ENCODE data around the gene PHPT1. TPM values are rescaled to one million over a fixed set of nuclear protein-coding genes. Genes with fewer than 3 reads are reported as not detected.

PHPT1 gene
- total and polyA plus RNA-seq, 2 of the 8 experiments (the other 6 are each of a cell fraction or from before 2014, with no cell fraction given): 109 to 226 TPM

DNA sequence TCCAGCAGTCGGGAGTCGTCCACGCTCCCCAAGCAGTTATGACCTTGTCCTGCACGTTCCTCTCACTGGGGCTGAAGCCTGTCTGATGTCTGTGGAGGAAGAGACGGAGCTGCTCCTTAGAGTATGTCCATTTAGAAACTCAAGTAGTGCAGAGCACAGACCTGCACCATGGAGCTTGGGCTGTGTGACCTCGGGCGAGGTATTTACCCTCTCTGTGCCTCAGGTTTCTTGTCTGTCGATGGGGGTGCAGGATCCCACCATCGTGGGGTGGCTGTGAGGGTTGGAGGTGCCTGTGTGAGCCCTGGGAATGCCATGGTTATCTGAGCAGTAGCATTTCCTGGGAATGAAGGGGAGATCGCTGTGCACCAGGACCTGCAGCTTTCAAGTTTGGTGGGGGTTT is 51.3 kb downstream of the PHPT1 start:
- H4K20me1 ChIP-seq (replicated peaks in 1 of 2; ENCODE audit: control insufficient read depth in 1 of 2, insufficient read depth in 2 of 2, low read length in 2 of 2): peaks cover 6 to 21% of the 10 kb centered on the region in 2 experiments
- no peak overlapping the region for H3K4ac ChIP-seq (replicated peaks; ENCODE audit: insufficient read length, low read depth, low read length)
- H3K4me3 ChIP-seq (ENCODE audit: extremely low read depth in 1 of 4, insufficient read depth in 2 of 4, low read depth in 3 of 4, low read length in 4 of 4): no peak overlapping the region
- peaks cover 8% of the 10 kb centered on the region; the same call in 1 of the 2 replicates for H3K79me1 ChIP-seq (ENCODE audit: low read depth, low read length)
- H3K18ac ChIP-seq (ENCODE audit: extremely low read depth, low read length): no peak overlapping the region
- no peak overlapping the region for H3K56ac ChIP-seq (replicated peaks; ENCODE audit: insufficient read length, low read depth, low read length)
- ChIA-PET CTCF (ENCODE audit: partially characterized antibody) (interaction anchor here (0.9 to 1.5 kb wide), 2 partner anchors 26 to 59 kb away, joined by 3 to 4 read pairs; partner anchors contain the start of gene AJM1), POLR2A (ENCODE audit: partially characterized antibody) (no interaction called here)
- FAIRE-seq (no peak), DNase-seq (ENCODE audit: low read depth in 1 of 2, low spot score in 2 of 2) (no peak)
- no peaks in the 10 kb centered on the region; a peak in 1 of 7 replicates for H3K4me1 ChIP-seq (replicated peaks in 1 of 4; ENCODE audit: control insufficient read depth in 3 of 4, insufficient read depth in 4 of 4, low read length in 3 of 4)
- no peak overlapping the region for H3K23ac ChIP-seq (ENCODE audit: insufficient read length)
- H3K27me3 ChIP-seq (replicated peaks in 1 of 4; ENCODE audit: control insufficient read depth in 3 of 4, extremely low read depth in 1 of 4, insufficient read depth in 3 of 4, low read length in 3 of 4): no peaks in the 10 kb centered on the region
- H4K5ac ChIP-seq (ENCODE audit: insufficient read length, low read depth, low read length): no peak overlapping the region
- no peaks in the 10 kb centered on the region for H3K23me2 ChIP-seq (ENCODE audit: low read depth, low read length)
- no peak overlapping the region for H2BK20ac ChIP-seq (ENCODE audit: low read length)
- no peak overlapping the region for H2AFZ ChIP-seq (ENCODE audit: low read length)
- H2AK5ac ChIP-seq (ENCODE audit: low read depth, low read length): no peak overlapping the region
- H3K79me2 ChIP-seq (ENCODE audit: control insufficient read depth in 1 of 2, insufficient read depth in 2 of 2, low read length in 2 of 2): peaks cover 0 to 17% of the 10 kb centered on the region in 2 experiments; a peak in 2 of 4 replicates
- no peak overlapping the region for H3K27ac ChIP-seq (ENCODE audit: low read depth, low read length)
- no peak for TF ChIP-seq CHD2 (IDR thresholded peaks at IDR 0.05; ENCODE audit: low read length)
- TF ChIP-seq CREB1 (IDR thresholded peaks at IDR 0.05): no peak
- TF ChIP-seq, protein P1, sequence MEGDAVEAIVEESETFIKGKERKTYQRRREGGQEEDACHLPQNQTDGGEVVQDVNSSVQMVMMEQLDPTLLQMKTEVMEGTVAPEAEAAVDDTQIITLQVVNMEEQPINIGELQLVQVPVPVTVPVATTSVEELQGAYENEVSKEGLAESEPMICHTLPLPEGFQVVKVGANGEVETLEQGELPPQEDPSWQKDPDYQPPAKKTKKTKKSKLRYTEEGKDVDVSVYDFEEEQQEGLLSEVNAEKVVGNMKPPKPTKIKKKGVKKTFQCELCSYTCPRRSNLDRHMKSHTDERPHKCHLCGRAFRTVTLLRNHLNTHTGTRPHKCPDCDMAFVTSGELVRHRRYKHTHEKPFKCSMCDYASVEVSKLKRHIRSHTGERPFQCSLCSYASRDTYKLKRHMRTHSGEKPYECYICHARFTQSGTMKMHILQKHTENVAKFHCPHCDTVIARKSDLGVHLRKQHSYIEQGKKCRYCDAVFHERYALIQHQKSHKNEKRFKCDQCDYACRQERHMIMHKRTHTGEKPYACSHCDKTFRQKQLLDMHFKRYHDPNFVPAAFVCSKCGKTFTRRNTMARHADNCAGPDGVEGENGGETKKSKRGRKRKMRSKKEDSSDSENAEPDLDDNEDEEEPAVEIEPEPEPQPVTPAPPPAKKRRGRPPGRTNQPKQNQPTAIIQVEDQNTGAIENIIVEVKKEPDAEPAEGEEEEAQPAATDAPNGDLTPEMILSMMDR (IDR thresholded peaks at IDR 0.05; ENCODE audit: control extremely low read depth in 1 of 3, insufficient read depth in 1 of 3, low read depth in 1 of 3, low read length in 3 of 3): no peak
- no peak for TF ChIP-seq TAF7 (optimal IDR thresholded peaks at IDR 0.05; ENCODE audit: borderline replicate concordance, low read depth, low read length)
- TF ChIP-seq SP2 (IDR thresholded peaks at IDR 0.05; ENCODE audit: low read length): no peak
- 88% methylated on average over 10 of the region's 10 CpGs; no CpG with 5 or more reads in 1 of the 2 experiments for WGBS, 2 experiments (ENCODE audit: extremely low coverage in 1 of 2, insufficient coverage in 1 of 2, insufficient read length in 1 of 2, insufficient replicate concordance in 2 of 2, low coverage in 1 of 2, low lambda C conversion rate in 2 of 2, missing lambda C conversion rate in 1 of 2)
- no peak overlapping the region for H2BK12ac ChIP-seq (ENCODE audit: low read depth, low read length)
- no peak overlapping the region for H4K91ac ChIP-seq (replicated peaks; ENCODE audit: insufficient read length, low read length)
- H3K9me3 ChIP-seq (ENCODE audit: insufficient read depth in 2 of 2, low read depth in 1 of 2, low read length in 1 of 2): no peaks in the 10 kb centered on the region
- H3K14ac ChIP-seq (ENCODE audit: insufficient read length): no peak overlapping the region
- H2BK5ac ChIP-seq (ENCODE audit: low read depth, low read length): no peak overlapping the region
- H3K9ac ChIP-seq (replicated peaks in 1 of 4; ENCODE audit: extremely low read depth in 1 of 4, low read depth in 3 of 4, low read length in 3 of 4): no peak overlapping the region
- H2BK120ac ChIP-seq (replicated peaks; ENCODE audit: low read depth, low read length): no peak overlapping the region
- H2BK15ac ChIP-seq (ENCODE audit: low read length): no peak overlapping the region
- peaks cover 9 to 26% (median 23%) of the 10 kb centered on the region in 4 experiments; a peak in 7 of 8 replicates for H3K36me3 ChIP-seq (ENCODE audit: control insufficient read depth in 2 of 4, insufficient read depth in 4 of 4, low read length in 3 of 4)
- H4K8ac ChIP-seq (ENCODE audit: extremely low read depth, insufficient read depth, low read length): no peak overlapping the region
- H3K4me2 ChIP-seq (ENCODE audit: insufficient read depth in 1 of 2, low read depth in 2 of 2, low read length in 2 of 2): no peak overlapping the region
